Fibroblast of the conjunctiva (primary cell): Measurements from ENCODE around the gene AWAT2.

Experiments used
- DNase-seq: peaks from one replicate; pipeline ENCODE4 v3.0.0-alpha.2; 2010; ENCODE audit warnings: low read depth

AWAT2 gene

GRCh38 chrX:69995362-69996112, 54.2 kb downstream of the AWAT2 start:
- no peak for DNase-seq

- DNase-seq = no peak
These were observed 56.2 kb downstream of the AWAT2 start for GRCh38 chrX:69993494-69993893.

GRCh38 chrX:69991685-69992084, 58.1 kb downstream of the AWAT2 start:
- DNase-seq = no peak
